ENCODE measurements around the gene LUM. TPM values are rescaled to one million over a fixed set of nuclear protein-coding genes. Genes with fewer than 3 reads are reported as not detected.

LUM gene
- 10 to 100 TPM; 35.9 to 93.7 TPM for total RNA-seq

GRCh38 chr12:91111366-91112325 is at the start of gene LUM:
Gene LUM, minus strand, starts transcription at chr12:91111494. Its CDS starts 2,515 bp downstream, at chr12:91108979.
- TF ChIP-seq CTCF (IDR thresholded peaks at IDR 0.05), result no peak
- TF ChIP-seq POLR2A (IDR thresholded peaks at IDR 0.05), result no peak
- Histone ChIP-seq H3K9me3 (no peaks in the 10 kb centered on the region), H3K4me3 (no peak within 1 kb of the TSS), H3K27me3 (no peaks in the 10 kb centered on the region), H3K4me1 (no peaks in the 10 kb centered on the region), H3K27ac (no peak within 1 kb of the TSS), H3K36me3 (replicated peaks in 1 of 2; ENCODE audit: insufficient read depth in 1 of 2, low read depth in 2 of 2) (no peaks in the 10 kb centered on the region)
- DNase-seq (peak in 2 of 4 donors; percentile 18 to 35), ATAC-seq (peak; percentile 50)
- 26 to 33% methylated on average over 7 of the region's 7 CpGs for WGBS, 2 donors
- intact Hi-C loops (cut with DNase I), result no loop called here

GRCh38 chr12:91161009-91161408 is 49.7 kb upstream of the LUM start:
- Histone ChIP-seq H3K4me1 (no peaks in the 10 kb centered on the region), H3K27me3 (no peaks in the 10 kb centered on the region), H3K9me3 (no peaks in the 10 kb centered on the region), H3K36me3 (replicated peaks in 1 of 2; ENCODE audit: insufficient read depth in 1 of 2, low read depth in 2 of 2) (no peaks in the 10 kb centered on the region), H3K4me3 (no peak overlapping the region), H3K27ac (no peak overlapping the region)
- DNase-seq (no peak), ATAC-seq (no peak)
- no peak for TF ChIP-seq CTCF (IDR thresholded peaks at IDR 0.05)
- TF ChIP-seq POLR2A (IDR thresholded peaks at IDR 0.05), result no peak
- intact Hi-C loops (cut with DNase I), result no loop called here

- intact Hi-C loops (cut with DNase I), result no loop called here
- no peak for TF ChIP-seq CTCF (IDR thresholded peaks at IDR 0.05)
- TF ChIP-seq POLR2A (IDR thresholded peaks at IDR 0.05), result no peak
- H3K9me3 ChIP-seq, result no peaks in the 10 kb centered on the region
- DNase-seq (no peak), ATAC-seq (no peak)
- H3K27me3 ChIP-seq, result no peaks in the 10 kb centered on the region
- WGBS, 2 donors, result 62 to 66% methylated on average over 2 of the region's 2 CpGs
- no peak overlapping the region for H3K4me3 ChIP-seq
- no peak overlapping the region for H3K27ac ChIP-seq
- H3K36me3 ChIP-seq (replicated peaks in 1 of 2; ENCODE audit: insufficient read depth in 1 of 2, low read depth in 2 of 2), result no peaks in the 10 kb centered on the region
- no peaks in the 10 kb centered on the region for H3K4me1 ChIP-seq
Measured at GRCh38 chr12:91155990-91156389, 44.7 kb upstream of the LUM start.

GRCh38 chr12:91154131-91154530 is 42.8 kb upstream of the LUM start:
- DNase-seq (no peak), ATAC-seq (no peak)
- 67 to 70% methylated on average over 3 of the region's 3 CpGs for WGBS, 2 donors
- Histone ChIP-seq H3K9me3 (no peaks in the 10 kb centered on the region), H3K27ac (no peak overlapping the region), H3K36me3 (replicated peaks in 1 of 2; ENCODE audit: insufficient read depth in 1 of 2, low read depth in 2 of 2) (no peaks in the 10 kb centered on the region), H3K4me1 (no peaks in the 10 kb centered on the region), H3K27me3 (no peaks in the 10 kb centered on the region), H3K4me3 (no peak overlapping the region)
- intact Hi-C loops (cut with DNase I), result no loop called here
- TF ChIP-seq CTCF (IDR thresholded peaks at IDR 0.05), result no peak
- TF ChIP-seq POLR2A (IDR thresholded peaks at IDR 0.05), result no peak

GRCh38 chr12:91144053-91144452 is 32.8 kb upstream of the LUM start:
- H3K4me1 ChIP-seq, result no peaks in the 10 kb centered on the region
- 71 to 76% methylated on average over 2 of the region's 2 CpGs for WGBS, 2 donors
- intact Hi-C loops (cut with DNase I), result no loop called here
- DNase-seq (no peak), ATAC-seq (no peak)
- no peaks in the 10 kb centered on the region for H3K27me3 ChIP-seq
- no peak overlapping the region for H3K27ac ChIP-seq
- TF ChIP-seq POLR2A (IDR thresholded peaks at IDR 0.05) (no peak), CTCF (IDR thresholded peaks at IDR 0.05) (no peak)
- no peaks in the 10 kb centered on the region for H3K9me3 ChIP-seq
- no peaks in the 10 kb centered on the region for H3K36me3 ChIP-seq (replicated peaks in 1 of 2; ENCODE audit: insufficient read depth in 1 of 2, low read depth in 2 of 2)
- H3K4me3 ChIP-seq, result no peak overlapping the region

Data from body of pancreas (tissue), 4 donors.